ENCODE data around the gene UTY. TPM values are rescaled to one million over a fixed set of nuclear protein-coding genes. Genes with fewer than 3 reads are reported as not detected.

UTY gene
- total and polyA plus RNA-seq, 2 donors (not counting 3 experiments of a cell fraction or from before 2014, with no cell fraction given): 4.8 to 17.9 TPM

GRCh38 chrY:13339381-13339780 lies 140.5 kb downstream of the UTY start:
- no peak overlapping the region for H3K4me2 ChIP-seq (ENCODE audit: insufficient read depth, low read length)
- TF ChIP-seq CTCF (IDR thresholded peaks at IDR 0.05; ENCODE audit: extremely low read depth in 1 of 2, insufficient read depth in 1 of 2, low read depth in 1 of 2, low read length in 2 of 2): no peak
- TF ChIP-seq, protein P1, sequence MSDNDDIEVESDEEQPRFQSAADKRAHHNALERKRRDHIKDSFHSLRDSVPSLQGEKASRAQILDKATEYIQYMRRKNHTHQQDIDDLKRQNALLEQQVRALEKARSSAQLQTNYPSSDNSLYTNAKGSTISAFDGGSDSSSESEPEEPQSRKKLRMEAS (IDR thresholded peaks at IDR 0.05; ENCODE audit: insufficient read depth, insufficient read length): no peak
- TF ChIP-seq FOS (IDR thresholded peaks at IDR 0.05; ENCODE audit: borderline replicate concordance, insufficient read depth, low read length): no peak
- no peak for TF ChIP-seq JUN (IDR thresholded peaks at IDR 0.05; ENCODE audit: borderline replicate concordance, insufficient read depth, insufficient read length, low read depth)
- no peak for TF ChIP-seq POLR2AphosphoS5 (IDR thresholded peaks at IDR 0.05; ENCODE audit: insufficient read depth, low read depth, low read length)
- no peak for TF ChIP-seq EZH2 (IDR thresholded peaks at IDR 0.05; ENCODE audit: borderline replicate concordance, low read depth, low read length, severe bottlenecking)
- TF ChIP-seq POLR2A (IDR thresholded peaks at IDR 0.05; ENCODE audit: low read depth, low read length): no peak
- no peak for TF ChIP-seq MYC (IDR thresholded peaks at IDR 0.05; ENCODE audit: low read depth, low read length)
- TF ChIP-seq GATA2 (IDR thresholded peaks at IDR 0.05; ENCODE audit: insufficient read depth, insufficient read length, low read depth, low read length): no peak
- H3K4me3 ChIP-seq (replicated peaks in 1 of 3; ENCODE audit: insufficient read depth in 1 of 3, low read depth in 1 of 3, low read length in 3 of 3): no peak overlapping the region
- H4K20me1 ChIP-seq (replicated peaks; ENCODE audit: control insufficient read depth, extremely low read depth, insufficient read depth, low read length): no peaks in the 10 kb centered on the region
- H3K9ac ChIP-seq (replicated peaks; ENCODE audit: extremely low read depth, insufficient read depth, low read length): no peak overlapping the region
- intact Hi-C loops (cut with micrococcal nuclease) (no loop called here), dilution Hi-C loops (cut with MboI; ENCODE audit: extremely low pct_ligation_motif_present, low sequenced_read_pairs) (no loop called here)
- POLR2A ChIA-PET: no interaction called here
- no peaks in the 10 kb centered on the region for H3K9me1 ChIP-seq (replicated peaks; ENCODE audit: control insufficient read depth, extremely low read depth, insufficient read depth, low read length)
- no peaks in the 10 kb centered on the region for H3K27me3 ChIP-seq (ENCODE audit: control insufficient read depth in 2 of 2, insufficient read depth in 2 of 2, low read length in 2 of 2)
- CTCF ChIA-PET: no interaction called here
- H3K36me3 ChIP-seq (ENCODE audit: control insufficient read depth in 2 of 2, extremely low read depth in 1 of 2, insufficient read depth in 2 of 2, low read length in 2 of 2): peaks cover 0 to 7% of the 10 kb centered on the region in 2 experiments
- no peak for DNase-seq (ENCODE audit: low read depth, low spot score)
- H3K79me2 ChIP-seq (ENCODE audit: control insufficient read depth, insufficient read depth, low read length): no peaks in the 10 kb centered on the region
- H3K9me3 ChIP-seq (replicated peaks; ENCODE audit: control insufficient read depth, insufficient read depth, low read length): no peaks in the 10 kb centered on the region
- no peak overlapping the region for H3K27ac ChIP-seq (ENCODE audit: insufficient read depth, low read depth, low read length)
- BruUV-seq (replicated peaks): no TSS peak
- FAIRE-seq: no peak
- no peak overlapping the region for H2AFZ ChIP-seq (ENCODE audit: low read depth, low read length)
- H3K4me1 ChIP-seq (ENCODE audit: control insufficient read depth, extremely low read depth, insufficient read depth, low read length): no peaks in the 10 kb centered on the region
